ENCODE results near the gene PHETA1. TPM values are rescaled to one million over a fixed set of nuclear protein-coding genes. Genes with fewer than 3 reads are reported as not detected.

The PHETA1 gene
- total RNA-seq, 4 donors from 2014 or later, result 6.9 to 29.9 (median 7.8) TPM

DNA sequence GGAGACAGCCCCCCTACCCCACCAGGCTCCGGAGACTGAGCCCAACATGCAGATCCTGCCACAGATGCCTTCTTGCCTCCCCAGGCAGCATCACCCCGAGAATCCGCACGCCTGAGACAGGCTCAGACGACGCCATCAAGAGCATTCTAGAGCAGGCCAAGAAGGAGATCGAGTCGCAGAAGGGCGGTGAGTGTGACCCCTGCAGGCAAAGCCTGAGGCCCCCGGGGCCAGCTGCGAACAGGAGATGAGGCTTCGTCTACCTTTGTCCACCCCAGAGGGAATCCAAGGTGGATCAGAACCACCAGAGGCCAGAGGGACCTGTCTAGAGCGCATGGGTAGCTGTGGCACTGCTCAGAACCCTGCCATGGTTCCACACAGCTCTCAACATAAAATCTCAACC lies 56.9 kb downstream of the PHETA1 start:
- DNase-seq, result no peak

DNA sequence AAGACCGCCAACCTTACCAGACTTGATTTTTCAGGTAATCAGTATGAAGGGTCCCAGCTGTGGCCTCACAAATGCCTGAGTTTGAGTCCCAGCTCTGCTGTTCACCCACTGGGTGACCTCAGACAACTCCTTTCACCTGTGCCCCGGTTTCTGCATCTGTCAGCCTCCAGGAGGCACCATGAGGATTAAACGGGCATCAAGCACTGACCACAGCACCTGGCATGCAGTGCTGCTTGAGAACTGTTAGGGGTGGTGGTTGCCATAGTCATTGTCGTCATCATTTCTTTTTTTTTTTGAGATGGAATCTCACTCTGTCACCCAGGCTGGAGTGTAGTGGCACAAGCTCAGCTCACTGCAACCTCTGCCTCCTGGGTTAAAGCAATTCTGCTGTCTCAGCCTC lies 57.9 kb downstream of the PHETA1 start:
- WGBS, 2 donors, result 64 to 70% methylated on average over 4 of the region's 4 CpGs
- H3K9me3 ChIP-seq, result peaks cover 0 to 7% (median 4%) of the 10 kb centered on the region in 3 donors
- DNase-seq, result no peak
- H3K4me1 ChIP-seq, result peaks cover 0 to 5% (median 0%) of the 10 kb centered on the region in 3 donors
- no peak overlapping the region for H3K4me3 ChIP-seq
- intact Hi-C loops (cut with DNase I), result loop anchor here (5.0 to 10.0 kb wide), 2 partner anchors 286 to 419 kb away; no protein-coding TSS in a partner anchor
- peaks cover 0 to 27% (median 0%) of the 10 kb centered on the region in 4 donors for H3K27me3 ChIP-seq
- no peaks in the 10 kb centered on the region for H3K36me3 ChIP-seq
- H3K27ac ChIP-seq, result no peak overlapping the region
- TF ChIP-seq, protein P1, sequence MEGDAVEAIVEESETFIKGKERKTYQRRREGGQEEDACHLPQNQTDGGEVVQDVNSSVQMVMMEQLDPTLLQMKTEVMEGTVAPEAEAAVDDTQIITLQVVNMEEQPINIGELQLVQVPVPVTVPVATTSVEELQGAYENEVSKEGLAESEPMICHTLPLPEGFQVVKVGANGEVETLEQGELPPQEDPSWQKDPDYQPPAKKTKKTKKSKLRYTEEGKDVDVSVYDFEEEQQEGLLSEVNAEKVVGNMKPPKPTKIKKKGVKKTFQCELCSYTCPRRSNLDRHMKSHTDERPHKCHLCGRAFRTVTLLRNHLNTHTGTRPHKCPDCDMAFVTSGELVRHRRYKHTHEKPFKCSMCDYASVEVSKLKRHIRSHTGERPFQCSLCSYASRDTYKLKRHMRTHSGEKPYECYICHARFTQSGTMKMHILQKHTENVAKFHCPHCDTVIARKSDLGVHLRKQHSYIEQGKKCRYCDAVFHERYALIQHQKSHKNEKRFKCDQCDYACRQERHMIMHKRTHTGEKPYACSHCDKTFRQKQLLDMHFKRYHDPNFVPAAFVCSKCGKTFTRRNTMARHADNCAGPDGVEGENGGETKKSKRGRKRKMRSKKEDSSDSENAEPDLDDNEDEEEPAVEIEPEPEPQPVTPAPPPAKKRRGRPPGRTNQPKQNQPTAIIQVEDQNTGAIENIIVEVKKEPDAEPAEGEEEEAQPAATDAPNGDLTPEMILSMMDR (IDR thresholded peaks at IDR 0.05), result no peak
- no peak for TF ChIP-seq POLR2A (IDR thresholded peaks at IDR 0.05)

More for the DNA sequence above, 56.9 kb downstream of the PHETA1 start:
- Histone ChIP-seq H3K4me3 (no peak overlapping the region), H3K36me3 (no peaks in the 10 kb centered on the region), H3K9me3 (peaks cover 0 to under 1% (median 0%) of the 10 kb centered on the region in 3 donors), H3K27me3 (peaks cover 0 to 27% (median 0%) of the 10 kb centered on the region in 4 donors), H3K27ac (no peak overlapping the region), H3K4me1 (peaks cover 0 to 5% (median 0%) of the 10 kb centered on the region in 3 donors)
- intact Hi-C loops (cut with DNase I), result loop anchor here (5.0 to 10.0 kb wide), 2 partner anchors 287 to 420 kb away; no protein-coding TSS in a partner anchor
- WGBS, 2 donors, result 80% methylated on average over 9 of the region's 13 CpGs; no CpG with 5 or more reads in 1 of the 2 donors
- TF ChIP-seq POLR2A (IDR thresholded peaks at IDR 0.05), result no peak
- TF ChIP-seq, protein P1 (IDR thresholded peaks at IDR 0.05), result no peak

Small RNA genes lying within 50 kb of the gene (small RNA-seq; reads per million reads assigned to genes)
- 0 reads per million in 4 donors for gene RNA5SP373

Other genes with a start within 250 kb of the PHETA1 start
- 10 to 100 TPM in 1 of 4 donors, 1 to 10 TPM in 3; 3.3 to 16.2 (median 5.6) TPM for gene SH2B3, start 36.8 kb upstream of the PHETA1 start, total RNA-seq
- gene ATXN2, start 230.2 kb upstream of the PHETA1 start, total RNA-seq, result 10 to 100 TPM; 11.4 to 36.2 (median 25.4) TPM

All from esophagus squamous epithelium (tissue), 5 donors.